ENCODE measurements around the gene SH3BP4.

SH3BP4 gene

GRCh38 chr2:234983011-234983726 lies 31.4 kb downstream of the SH3BP4 start:
- DNase-seq, result no peak

- no peak for DNase-seq
Observed at GRCh38 chr2:234985608-234986245, 33.9 kb downstream of the SH3BP4 start.

- no peak for DNase-seq
Observed at GRCh38 chr2:234986390-234986789, 34.6 kb downstream of the SH3BP4 start.

GRCh38 chr2:234986876-234987720 lies 35.3 kb downstream of the SH3BP4 start:
- DNase-seq, result no peak

- no peak for DNase-seq
Observed at GRCh38 chr2:234987754-234988153, 35.9 kb downstream of the SH3BP4 start.

GRCh38 chr2:234988491-234988890 lies 36.7 kb downstream of the SH3BP4 start:
- no peak for DNase-seq

GRCh38 chr2:234989183-234989701 lies 37.4 kb downstream of the SH3BP4 start:
- peak; percentile 20 for DNase-seq

GRCh38 chr2:234990300-234990699 lies 38.5 kb downstream of the SH3BP4 start:
- no peak for DNase-seq

- DNase-seq, result no peak
Observed at GRCh38 chr2:234991290-234991689, 39.5 kb downstream of the SH3BP4 start.

GRCh38 chr2:234991793-234992192 lies 40.0 kb downstream of the SH3BP4 start:
- DNase-seq, result no peak

- no peak for DNase-seq
Observed at GRCh38 chr2:234992196-234992595, 40.4 kb downstream of the SH3BP4 start.

- DNase-seq, result no peak
Observed at GRCh38 chr2:234992624-234993349, 41.0 kb downstream of the SH3BP4 start.

- no peak for DNase-seq
Observed at GRCh38 chr2:234993541-234993981, 41.7 kb downstream of the SH3BP4 start.

- DNase-seq, result no peak
Observed at GRCh38 chr2:234994438-234995321, 42.9 kb downstream of the SH3BP4 start.

- DNase-seq, result no peak
Observed at GRCh38 chr2:234995332-234996068, 43.7 kb downstream of the SH3BP4 start.

- peak; percentile 59 for DNase-seq
Observed at GRCh38 chr2:234996069-234996940, 44.5 kb downstream of the SH3BP4 start.

GRCh38 chr2:234996941-234997270 lies 45.1 kb downstream of the SH3BP4 start:
- DNase-seq, result no peak

- no peak for DNase-seq
Observed at GRCh38 chr2:234997389-234997788, 45.6 kb downstream of the SH3BP4 start.

- no peak for DNase-seq
Observed at GRCh38 chr2:234998404-234999211, 46.8 kb downstream of the SH3BP4 start.

Data from T1000 (cell line).